NCI-H2029 treated with DMSO at 0.1 percent for 48 hours (cell line): Measurements from ENCODE around the gene STAT1.
"Not testable (repeated sequence)": the region's sequence is repeated elsewhere in the genome, so short reads cannot be mapped to it uniquely, and the experiment has no call there.

Experiments
- DNase-seq: peaks from one replicate; lab custom pipeline; 2025; lab: John Stamatoyannopoulos, UW

The STAT1 gene

DNA sequence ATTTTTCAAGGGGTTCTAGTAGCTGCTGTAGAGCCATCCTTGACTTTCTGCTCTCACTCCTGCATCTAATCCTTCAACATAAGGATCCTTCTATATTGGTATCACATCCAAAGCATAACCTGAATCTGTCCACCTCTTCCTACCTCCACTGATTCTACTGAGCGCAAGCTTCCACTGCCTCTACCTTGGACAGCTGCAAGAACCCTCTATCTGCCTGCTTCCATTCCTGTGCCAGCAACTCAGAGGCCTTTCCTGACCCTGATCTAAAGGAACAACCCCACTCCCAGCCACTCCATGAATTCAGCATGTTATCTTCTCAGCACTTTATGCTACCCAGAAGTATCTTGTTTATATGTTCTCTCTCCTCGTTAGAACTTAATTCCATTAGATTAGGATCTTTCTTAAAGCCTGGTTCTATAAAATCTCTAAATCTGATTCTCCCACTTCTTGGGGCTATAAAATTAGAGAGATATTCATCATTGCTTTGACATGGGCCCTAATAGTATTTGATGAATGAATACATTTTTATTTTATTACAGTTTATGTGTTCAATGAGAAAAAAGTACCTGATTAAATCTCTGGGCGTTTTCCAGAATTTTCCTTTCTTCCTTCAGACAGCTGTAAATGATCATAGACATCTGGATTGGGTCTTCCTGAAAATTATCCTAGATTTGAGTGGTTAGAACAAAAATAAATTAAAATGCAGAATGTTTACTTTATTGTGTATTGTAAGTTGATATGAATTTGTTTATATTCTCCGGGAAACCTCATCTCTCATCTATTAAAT is 6.8 kb downstream of the STAT1 start:
- no peak for DNase-seq

DNA sequence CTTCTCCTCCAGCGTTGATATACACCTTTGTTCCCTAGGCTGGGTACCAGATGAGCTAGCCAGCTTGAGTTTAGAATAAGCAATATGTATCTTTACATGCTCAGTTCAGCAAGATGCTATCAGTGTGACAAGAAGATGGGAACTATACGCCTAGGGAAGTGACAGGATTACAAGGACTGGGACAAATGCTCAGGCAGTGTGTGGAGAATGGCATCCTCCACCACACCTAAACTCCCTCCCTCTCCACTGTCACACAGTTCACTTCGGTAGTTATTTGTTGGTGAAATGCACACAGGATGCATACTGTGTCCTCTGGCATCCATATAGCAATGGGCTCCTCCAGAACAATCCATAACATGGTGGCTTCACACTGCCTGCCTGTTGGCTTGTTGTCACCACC is 7.7 kb downstream of the STAT1 start:
- DNase-seq, result no peak

DNA sequence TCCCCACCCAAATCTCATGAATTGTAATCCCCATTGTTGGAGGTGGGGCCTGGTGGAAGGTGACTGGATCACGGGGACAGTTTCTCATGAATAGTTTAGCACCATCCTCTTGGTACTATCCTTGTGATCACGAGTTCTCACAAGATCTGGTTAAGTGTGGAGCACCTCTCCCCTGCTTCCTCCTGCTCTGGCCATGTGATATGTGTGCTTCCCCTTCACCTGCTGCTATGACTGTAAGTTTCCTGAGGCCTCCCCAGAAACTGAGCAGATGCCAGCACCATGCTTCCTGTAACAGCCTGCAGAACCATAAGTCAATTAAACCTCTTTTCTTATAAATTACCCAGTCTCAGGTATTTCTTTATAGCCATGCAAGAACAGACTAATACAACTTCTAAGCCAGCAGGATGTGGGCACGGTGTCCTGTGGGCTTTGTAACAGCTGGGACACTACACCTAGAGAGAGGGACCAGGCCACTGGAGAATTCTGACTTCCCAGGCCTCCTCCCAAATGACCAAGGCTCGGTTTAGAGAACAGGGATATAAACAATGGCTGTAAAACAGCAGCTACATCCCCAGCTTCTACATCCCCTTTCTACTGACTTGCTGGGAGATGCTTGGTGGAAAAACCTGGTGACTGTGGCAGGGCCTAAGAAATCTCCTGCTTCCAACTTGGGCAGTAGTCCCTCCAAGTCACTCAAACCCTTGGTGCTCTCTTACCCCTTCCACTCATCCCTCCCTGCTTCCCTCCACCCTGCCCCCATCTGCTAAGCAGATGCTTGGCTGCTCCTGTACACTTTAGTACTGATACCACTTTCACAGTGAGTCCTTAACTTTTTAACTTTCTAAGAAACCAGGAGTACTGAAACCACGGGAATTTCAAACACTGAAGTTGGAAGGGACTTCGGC is 10.3 kb downstream of the STAT1 start:
- no peak for DNase-seq

DNA sequence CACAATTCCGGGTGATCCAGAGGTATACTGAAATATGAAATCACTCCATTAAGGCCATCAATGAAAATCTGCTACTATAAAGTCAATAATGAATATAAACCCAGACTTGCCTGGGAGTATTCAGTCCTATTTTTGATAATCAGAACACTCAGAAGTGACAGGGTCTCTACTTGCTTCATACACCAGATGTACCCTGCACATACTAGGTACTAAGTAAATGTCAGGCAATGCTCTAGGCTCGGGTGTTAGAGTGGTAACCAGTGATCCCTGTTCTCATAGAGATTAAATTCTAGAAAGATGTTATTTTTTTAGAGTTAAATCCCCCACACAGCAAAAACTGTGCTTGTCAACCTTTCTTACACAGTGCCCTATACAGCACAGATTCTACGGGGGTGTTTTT is 12.3 kb downstream of the STAT1 start:
- DNase-seq, result no peak

DNA sequence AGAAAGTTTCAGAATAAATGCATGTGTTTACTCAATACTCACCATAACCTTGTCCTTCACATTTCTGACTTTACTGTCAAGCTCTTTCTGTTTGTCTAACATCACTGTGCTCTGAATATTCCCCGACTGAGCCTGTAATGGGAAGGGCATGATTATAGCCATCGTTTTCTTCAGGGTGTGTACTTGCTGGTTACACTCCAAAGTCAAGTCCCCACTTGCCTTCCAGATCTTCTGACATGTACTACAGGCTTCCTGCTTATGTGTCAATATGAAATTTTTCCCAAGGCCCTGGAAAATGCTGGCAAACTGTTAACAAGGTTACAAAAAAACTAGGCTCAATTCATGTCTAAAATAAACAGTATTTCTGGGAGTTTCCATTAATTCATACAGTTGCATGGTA is 12.9 kb downstream of the STAT1 start:
- no peak for DNase-seq

DNA sequence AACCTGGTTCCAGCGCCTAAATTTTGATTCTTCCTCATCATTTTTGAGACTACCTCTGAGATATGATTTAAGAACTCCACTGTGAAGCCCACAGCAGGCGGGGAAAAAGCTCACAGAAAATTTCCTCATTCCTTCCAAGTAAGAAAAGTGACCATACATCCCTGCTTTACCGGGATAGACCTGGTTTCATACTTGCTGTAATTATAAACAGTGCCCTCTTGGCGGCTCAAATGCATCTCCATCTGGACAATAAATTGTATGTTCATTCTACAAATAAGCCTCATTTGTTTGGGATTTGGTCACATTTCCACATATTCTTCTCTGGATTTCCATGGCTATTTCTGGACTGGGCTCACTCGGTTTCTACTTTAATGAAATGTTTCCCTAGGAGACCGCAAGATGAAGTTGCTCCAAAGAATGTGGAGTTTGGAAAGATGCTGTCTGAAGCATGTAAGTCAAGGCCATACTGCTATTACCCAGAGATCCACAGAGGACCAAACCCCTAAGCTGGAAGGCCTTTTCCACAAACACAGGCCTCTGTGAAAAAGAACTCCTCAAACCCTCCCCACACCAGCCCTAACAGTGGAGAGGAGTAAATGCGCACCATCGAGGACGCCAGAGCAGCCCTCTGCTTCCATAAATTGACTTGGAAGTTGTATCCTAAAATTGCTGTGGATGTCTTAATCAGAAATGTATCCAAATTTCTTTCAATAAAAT is 13.9 kb downstream of the STAT1 start:
- DNase-seq, result no peak

DNA sequence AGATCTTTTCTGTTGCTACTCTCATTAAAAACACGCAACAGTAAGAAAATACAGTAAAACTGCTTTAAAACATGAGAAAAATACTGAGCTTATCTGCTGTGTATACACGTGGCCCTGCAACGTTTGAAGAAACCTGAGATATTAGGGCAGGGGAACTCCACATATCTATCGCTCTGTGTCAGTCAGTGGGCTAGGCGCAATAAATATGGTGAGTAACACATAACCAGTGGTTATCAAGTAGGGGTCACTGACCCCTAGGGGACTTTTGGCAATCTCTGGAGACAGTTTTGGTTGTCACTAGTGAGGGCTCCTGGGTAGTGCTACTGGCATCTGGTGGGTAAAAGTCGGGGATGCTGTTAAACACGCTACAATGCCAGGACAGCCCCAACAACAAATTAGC is 14.9 kb downstream of the STAT1 start:
- no peak for DNase-seq

DNA sequence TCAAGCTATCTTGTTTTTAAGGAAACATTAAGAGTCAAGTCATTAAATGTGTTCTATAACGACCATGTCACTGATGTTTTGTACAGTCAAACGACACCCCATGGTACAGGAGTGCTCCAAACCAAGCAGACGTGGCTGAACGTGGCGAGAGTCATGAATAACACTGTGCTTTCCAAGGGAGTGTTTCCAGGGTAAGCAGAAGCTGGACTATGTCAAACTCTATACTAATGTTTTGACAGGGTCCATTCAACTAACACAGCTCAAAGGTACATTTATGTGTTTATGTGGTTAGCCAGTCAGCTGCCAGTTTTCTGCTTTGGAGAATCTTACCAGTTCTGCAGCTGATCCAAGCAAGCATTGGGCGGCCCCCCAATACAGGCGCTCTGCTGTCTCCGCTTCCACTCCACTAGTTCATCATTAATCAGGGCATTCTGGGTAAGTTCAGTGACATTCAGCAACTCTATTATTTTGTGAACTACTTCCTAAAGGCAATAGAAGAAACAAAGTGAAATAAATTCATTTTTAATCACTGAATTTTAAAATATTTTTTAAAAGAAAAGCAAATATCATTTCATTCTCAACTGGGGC is 16.4 kb downstream of the STAT1 start:
- DNase-seq, result no peak

DNA sequence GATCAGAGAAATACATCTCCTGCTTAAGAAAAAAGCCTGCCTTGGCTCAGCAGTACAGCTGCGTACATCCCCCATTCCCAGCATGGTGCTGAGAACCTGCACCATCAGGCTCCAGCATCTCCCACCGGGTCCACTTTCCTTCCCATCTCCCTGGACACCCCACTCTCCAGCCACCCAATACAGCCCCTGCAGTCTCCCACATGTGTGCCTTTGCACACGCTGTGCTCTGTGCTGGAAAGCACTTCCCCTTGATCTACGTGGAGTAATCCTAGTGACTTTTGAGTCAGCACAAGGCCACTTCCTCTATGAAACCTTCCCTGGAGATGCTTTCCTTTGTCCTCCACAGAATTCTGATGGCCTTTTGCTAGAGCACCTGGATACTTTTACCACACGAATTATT is 17.0 kb downstream of the STAT1 start:
- DNase-seq, result no peak

DNA sequence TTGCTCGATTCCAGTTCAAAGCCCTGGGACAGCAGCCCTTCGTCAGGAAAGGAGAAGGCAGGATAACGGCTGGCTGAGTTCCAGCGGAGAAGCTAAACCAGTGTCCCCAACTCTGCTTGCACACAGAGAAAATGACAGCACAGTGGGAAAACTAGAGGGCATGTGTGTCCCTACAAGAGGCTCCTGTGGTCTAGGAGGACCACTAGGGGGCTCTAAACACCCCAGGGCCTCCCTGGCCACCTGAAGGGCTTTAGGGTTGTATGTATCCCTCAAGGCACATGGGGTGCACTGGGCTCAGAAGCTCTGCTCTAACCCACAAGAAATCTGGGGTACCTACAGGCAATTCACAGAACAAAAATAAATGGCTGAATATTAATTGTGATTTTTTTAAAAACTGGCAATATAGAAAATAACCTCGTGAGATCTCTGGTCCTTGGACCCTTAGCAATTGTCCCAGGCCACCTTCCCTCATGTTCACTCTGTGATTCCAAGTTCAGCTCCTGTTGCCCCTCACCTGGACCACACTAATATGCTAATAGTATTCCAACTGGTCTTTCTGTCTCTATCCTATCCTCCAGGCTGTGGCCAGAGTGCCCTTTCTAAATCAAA is 17.5 kb downstream of the STAT1 start:
- DNase-seq, result no peak

DNA sequence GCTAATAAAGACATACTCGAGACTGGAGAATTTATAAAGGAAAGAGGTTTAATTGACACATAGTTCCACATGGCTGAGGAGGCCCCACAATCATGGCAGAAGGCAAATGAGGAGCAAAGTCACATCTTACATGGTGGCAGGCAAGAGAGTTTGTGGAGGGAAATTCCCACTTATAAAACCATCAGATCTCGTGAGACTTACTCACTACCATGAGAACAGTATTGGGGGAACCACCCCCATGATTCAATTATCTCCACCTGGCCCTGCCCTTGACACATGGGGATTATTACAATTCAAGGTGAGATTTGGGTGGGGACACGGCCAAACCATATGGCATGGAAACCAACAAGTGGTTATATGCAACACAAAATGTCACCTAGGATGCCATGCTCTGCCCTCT is 18.7 kb downstream of the STAT1 start:
- not testable (repeated sequence) for DNase-seq

DNA sequence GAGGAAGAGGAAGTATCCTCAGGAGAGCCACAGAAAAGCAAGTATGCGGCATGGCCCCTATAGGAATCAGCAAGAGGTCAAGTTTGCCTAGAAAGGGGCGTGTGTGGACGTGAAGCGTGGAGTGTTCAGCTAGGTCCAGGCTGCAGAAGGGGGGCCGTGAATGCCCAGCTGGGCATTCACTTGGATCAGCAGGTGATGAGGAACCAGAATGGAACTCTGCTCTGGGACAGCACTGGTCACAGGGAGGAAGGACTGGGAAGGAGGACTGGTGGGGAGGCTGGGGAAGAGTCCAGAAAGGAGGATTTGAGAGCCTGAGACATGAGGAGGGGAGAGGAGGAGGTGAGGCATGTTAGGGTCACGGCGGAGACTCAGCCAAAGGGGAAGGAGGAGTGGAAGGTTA is 19.8 kb downstream of the STAT1 start:
- no peak for DNase-seq

DNA sequence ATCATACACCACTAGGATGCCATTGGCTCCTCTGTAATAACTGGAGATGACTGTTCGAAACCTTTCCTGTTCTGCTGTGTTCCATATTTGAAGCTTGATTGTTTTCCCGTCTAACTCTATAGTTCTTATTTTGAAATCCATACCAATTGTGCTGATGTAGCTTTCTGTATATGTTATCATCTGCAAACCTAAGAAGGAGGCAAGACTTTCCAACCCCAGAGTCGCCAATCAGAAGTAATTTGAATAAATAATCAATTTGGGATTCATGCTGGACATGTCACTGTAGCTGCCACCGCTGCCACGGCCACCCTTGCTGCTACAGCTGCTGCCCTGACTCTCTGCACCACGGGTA is 20.7 kb downstream of the STAT1 start:
- no peak for DNase-seq

DNA sequence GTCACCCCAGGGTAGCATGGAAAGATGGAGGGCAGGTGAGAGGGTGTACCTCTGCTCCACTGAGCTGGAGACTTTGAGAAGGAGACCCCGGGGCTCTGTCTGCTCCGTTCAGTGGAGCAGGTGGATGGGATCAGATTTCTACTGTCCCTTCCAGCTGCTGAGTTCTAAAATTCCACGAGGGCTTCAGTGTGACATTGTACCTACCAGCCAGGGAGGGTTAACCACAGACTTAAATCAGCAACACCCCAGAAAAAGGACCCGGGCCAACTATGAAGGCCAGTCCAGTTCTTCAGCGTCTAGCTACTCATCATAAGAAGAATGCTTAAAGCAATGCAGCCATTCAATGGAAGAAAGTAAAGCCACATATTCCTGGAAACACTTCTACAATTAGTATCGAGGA is 23.8 kb downstream of the STAT1 start:
- no peak for DNase-seq

DNA sequence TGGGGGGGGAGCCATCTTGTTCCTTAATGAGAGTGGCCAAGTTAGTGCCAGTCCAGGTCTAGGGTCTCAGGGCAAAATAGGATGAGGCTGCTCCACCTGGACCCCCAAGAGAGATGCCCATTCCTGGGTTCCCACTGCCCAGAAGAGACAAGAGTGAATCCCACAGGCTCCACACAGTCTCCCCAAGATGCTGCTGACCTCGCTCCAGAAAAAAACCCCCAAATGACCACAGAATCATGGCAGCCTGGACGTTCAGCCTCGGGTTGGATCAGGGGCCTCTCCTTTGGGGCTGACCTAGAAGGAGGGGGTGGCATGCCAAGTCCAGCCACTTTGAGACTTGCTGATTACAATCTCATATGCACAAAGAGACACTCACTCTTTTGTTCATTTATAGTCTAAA is 25.1 kb downstream of the STAT1 start:
- DNase-seq, result no peak

DNA sequence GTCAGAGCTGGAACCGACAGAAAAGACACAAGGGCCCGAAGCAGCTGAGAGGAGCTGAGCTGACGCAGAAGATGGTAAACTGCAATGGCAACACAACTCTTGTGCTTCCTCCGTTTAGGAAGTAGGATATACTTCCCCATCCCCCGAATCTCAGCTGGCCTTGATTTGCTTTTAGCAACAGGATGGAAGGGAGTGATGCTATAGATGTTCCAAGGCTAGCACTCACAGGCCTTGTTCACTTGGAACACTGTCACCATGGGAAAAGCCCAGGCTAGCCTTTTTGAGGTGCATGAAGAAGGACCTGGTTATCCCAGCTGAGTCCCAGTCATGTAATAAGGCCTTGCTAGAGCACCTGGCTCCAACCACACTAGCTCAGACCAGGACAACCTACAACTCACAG is 26.0 kb downstream of the STAT1 start:
- DNase-seq, result no peak

DNA sequence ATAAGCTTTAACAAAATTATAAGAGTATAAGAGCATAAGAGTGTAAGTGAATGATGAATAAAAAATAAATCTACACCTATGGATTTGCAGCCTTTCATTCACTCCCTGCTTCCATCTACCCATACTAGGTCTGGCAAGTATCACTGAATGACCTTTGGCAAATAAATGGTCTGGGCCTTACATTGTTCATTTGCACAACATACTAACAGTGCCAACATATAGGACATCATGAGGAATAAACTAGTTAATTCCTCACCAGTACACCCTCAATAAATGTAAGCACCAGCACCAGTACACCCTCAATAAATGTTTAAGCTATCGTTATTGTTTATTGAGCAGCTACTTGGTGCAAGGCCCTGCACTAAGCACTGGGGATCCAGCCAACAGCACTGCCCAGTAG is 26.9 kb downstream of the STAT1 start:
- no peak for DNase-seq

DNA sequence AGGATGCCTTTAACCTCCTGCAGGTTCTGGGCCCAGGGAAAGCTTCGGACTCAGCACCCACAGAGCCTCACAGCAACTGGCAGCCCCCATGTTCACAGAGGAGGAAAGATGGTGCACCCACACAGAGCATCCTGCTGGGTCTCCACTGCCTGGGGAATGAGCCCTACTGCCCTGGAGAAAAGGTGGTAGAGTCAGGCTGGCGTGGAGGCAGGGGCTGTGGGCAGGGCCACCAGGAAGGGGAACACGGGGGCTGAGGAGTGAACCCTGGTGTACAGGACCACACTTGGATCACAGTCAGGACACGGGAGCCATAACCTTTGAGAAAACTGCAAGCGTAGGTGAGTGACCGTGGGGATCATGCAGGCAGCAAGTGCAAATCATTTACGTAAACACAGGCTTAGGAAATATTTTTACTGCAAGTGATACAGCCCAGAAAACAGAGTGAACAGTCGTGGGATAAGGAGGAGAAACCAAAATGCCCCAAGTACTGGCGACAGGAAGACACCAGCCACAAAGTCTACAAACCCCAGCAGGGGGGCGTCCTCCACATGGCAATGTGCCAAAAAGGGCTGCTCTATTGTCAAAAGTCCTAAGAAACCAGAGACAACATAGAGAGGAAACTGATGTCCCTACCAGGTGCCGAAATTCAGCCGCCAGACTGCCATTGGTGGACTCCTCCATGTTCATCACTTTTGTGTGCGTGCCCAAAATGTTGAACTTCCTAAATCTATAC is 27.6 kb downstream of the STAT1 start:
- no peak for DNase-seq

DNA sequence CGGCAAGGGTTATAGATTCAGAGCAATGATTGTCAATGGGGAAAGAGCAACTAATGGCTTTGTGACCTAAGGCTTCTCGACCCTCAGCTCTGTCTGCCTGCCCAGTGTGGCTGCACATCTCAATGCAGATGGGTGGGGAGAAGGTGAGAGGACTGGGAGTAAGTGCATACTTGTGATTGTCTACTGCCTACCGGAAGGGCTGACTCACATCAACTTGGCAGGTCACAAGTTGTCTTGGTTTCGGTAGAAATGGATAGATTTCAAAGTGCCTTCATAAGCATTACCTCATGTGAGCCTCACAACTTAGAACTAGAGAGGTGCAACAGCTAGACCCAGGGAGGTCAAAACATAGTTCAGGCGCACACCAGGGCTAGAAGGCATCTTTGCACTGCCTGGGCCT is 29.4 kb downstream of the STAT1 start:
- no peak for DNase-seq

DNA sequence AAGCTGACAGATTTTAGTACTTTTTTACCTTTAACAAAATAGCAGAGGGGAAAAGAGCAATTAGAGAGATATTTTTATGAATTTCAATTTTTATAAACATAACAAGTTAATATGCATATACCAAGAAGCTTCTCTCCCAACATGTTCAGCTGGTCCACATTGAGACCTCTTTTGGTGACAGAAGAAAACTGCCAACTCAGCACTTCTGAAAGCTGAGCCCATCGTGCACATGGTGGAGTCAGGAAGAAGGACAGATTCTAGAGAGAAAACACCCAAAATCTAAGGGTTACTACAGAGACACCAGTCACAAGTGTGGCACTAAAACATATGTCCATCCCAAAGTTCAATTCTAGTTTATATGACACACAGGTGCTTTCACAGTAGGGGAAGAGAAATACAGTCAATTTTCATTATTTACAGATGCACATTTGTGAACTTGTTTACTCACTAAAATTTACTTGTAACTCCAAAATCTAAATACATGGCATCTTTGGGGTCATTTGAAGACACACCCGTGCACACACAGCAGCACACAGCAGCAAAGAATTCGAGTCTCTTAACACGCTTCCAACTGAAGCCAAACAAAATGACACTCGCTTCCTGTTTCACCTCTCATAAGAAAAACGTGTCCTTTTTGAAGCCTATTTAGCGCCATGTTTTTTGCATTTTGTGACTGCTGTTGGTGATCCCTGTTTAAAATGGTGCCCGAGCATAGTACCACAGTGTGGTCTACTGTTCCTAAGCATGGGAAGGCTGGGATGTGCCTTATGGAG is 31.5 kb downstream of the STAT1 start:
- DNase-seq, result no peak

DNA sequence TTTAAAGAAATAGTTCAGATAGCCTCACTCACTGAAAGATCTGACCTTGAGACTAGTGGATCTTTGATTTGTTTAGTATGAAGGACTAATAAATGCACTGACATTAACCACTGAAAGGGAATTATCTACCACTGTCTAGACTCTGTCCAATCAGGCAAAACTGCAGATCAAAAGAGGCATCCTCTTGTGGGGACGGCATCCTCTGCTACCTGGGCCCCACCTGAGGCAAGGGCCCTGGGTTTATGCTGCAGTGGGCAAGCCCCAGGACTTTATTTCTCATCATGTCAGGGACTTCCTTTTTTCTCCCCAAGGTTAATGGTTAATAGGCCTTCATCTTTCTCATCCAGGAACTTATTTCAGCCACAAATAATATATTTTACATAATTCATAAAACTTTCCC is 32.2 kb downstream of the STAT1 start:
- DNase-seq, result no peak
